Stimulated activated CD8-positive, alpha-beta memory T cell treated with anti-CD3 and anti-CD28 coated beads, Interleukin-2, amount 100 ng/mL, for 48 hours (primary cell): ENCODE measurements around the gene LYST.
"Not testable (repeated sequence)": the region's sequence is repeated elsewhere in the genome, so short reads cannot be mapped to it uniquely, and the experiment has no call there.

Source experiments
- DNase-seq, 2 donors: peaks; one replicate each; pipeline ENCODE4 v3.0.0-alpha.2; 2020; ENCODE audit warnings: low read depth in 2 of 2

Gene LYST, protein sequence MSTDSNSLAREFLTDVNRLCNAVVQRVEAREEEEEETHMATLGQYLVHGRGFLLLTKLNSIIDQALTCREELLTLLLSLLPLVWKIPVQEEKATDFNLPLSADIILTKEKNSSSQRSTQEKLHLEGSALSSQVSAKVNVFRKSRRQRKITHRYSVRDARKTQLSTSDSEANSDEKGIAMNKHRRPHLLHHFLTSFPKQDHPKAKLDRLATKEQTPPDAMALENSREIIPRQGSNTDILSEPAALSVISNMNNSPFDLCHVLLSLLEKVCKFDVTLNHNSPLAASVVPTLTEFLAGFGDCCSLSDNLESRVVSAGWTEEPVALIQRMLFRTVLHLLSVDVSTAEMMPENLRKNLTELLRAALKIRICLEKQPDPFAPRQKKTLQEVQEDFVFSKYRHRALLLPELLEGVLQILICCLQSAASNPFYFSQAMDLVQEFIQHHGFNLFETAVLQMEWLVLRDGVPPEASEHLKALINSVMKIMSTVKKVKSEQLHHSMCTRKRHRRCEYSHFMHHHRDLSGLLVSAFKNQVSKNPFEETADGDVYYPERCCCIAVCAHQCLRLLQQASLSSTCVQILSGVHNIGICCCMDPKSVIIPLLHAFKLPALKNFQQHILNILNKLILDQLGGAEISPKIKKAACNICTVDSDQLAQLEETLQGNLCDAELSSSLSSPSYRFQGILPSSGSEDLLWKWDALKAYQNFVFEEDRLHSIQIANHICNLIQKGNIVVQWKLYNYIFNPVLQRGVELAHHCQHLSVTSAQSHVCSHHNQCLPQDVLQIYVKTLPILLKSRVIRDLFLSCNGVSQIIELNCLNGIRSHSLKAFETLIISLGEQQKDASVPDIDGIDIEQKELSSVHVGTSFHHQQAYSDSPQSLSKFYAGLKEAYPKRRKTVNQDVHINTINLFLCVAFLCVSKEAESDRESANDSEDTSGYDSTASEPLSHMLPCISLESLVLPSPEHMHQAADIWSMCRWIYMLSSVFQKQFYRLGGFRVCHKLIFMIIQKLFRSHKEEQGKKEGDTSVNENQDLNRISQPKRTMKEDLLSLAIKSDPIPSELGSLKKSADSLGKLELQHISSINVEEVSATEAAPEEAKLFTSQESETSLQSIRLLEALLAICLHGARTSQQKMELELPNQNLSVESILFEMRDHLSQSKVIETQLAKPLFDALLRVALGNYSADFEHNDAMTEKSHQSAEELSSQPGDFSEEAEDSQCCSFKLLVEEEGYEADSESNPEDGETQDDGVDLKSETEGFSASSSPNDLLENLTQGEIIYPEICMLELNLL (N-terminal part only)

DNA sequence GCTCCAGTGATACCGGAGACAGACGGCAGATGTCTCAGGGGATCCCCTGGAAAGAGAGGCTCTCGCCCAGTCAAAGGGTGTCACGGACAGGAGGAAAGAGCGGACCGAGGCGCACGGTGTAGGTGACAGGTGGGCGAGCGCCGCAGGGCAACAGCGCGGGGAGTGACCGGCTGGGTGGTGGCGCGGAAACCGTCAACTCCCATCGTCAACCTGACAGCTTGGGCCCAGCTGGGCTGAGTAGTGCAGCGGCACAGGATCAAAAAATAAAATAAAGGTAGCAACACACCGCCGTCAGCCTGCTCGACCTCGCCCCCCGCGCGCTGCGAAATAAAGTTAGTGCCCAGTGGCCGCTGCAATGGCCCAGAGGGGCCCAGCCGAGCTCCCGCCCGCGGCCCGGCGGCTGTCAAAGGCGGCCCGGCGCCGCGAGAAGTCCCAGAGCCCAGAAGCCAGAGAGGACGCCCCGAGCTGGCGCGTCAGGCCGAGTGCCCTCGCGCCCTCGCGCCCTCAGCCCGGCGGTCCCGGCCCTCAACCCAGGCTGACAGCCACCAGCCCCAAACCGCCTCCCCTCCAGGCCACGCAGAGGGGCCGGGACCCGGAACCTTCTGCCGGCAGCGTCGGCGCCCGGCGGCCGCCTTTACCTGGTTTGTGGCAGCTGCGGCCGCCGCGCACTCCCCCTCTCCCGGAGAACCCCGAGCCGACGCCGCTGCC, at the start of gene LYST:
Gene LYST (minus strand): TSS at position 702 of the 708 bp plus-strand sequence. CDS start 36,489 bp downstream, outside the sequence.
- DNase-seq, result peak in 1 of 2 donors; percentile 34

DNA sequence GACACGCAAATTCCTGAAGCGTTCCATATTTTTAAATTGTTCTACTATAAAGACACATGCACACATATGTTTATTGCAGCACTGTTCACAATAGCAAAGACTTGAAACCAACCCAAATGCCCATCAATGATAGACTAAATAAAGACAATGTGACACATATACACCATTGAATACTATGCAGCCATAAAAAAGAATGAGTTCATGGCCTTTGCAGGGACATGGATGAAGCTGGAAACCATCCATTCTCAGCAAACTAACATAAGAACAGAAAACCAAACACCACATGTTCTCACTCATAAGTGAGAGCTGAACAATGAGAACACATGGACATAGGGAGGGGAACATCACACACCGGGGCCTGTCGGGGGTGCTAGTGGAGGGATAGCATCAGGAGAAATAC, 48.8 kb upstream of the LYST start:
- not testable (repeated sequence) for DNase-seq

DNA sequence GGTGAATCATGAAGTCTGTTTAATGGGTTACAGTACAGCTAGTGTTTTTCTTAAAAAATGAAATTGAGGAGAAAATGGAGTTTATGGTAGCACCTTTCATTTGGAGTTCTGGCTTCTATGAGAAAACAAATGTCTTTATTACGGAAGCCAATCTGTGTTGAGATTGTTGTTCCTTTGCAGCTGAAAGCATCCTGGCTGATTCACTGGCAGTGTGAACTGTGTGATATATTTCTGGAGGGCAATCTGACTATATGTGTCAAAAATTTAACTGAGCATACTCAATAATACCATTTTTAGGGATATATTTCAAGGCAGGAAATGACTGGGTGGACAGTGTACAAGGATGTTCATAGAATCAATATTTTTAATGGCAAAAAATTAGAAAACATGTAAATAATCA, 46.6 kb upstream of the LYST start:
- DNase-seq, result no peak

DNA sequence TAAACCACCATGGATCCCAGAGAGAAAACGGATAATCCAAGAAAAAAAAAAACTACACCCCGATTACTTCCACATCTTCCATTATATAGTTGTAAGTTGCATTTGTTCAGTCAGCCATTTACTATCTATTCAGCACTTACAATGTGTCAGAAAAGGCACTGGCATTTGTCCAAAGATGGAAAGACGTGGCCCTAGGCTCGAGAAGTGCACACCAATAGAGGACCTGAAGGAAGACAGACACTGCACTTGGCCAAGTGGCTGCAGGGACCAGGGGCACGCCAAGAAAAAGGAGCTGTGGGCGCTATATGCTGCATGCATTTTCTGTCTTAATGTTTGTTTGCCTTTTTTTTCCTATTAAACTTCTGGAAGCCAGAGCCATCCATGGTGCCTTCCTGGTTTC, 45.2 kb upstream of the LYST start:
- DNase-seq, result no peak

DNA sequence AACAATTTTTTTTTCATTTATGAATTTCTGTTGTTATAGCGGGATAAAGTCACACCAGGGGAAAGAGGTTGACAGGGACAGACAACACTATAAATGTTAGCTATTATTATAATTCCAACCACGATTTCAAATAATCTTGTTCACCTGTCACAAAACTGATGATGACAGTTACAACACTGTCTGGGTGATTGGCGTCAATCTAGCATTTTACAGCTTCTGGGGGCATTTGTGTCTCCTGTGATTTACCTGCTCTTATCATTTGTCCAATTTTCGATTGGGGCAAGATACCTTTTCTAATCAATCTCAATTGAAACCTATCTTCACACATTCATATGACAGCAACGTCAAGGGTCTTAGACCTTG, 44.6 kb upstream of the LYST start:
- no peak for DNase-seq

DNA sequence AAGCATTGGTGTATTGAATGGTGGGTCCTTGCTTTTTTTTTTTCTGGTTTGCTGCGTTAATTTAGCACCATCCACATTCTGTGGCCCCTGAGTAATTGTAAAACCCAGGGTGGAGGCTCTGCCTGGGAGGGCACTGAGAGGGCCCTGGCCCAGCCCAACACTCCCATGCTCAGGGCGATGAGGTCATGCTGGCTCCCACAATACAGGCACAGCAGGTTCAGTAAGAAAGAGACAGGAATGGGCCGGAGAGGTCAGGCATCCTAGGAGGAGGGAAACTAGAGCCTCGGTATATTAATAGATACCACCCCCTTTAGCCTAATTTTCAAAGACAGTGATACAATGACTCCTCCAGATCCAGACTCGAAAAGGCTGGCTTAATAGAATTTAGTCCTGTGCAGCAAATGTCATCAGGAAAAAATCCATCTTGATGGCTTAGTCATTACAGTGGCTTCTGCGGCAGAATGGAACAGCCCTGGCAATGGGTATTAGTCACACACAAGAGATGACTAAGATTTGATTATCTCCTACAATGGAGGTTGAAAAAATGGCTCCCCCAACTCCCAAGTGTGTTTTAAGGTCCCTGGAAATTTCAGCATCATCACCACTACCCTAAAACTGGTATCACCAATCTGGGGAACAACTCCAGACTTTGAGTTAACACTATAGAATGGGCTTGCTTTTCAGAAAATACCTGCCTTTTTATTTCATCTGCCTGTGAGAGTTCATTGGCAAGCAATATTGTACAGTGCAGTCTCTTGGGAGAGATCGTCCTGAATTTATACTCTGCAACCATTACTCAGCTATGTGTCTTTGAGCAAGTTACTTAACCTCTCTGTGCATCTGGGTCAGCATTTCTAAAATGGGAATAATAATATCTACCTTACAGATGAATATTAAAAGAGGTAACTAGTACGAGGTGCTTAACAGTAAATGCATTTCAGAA, 43.9 kb upstream of the LYST start:
- DNase-seq, result no peak

DNA sequence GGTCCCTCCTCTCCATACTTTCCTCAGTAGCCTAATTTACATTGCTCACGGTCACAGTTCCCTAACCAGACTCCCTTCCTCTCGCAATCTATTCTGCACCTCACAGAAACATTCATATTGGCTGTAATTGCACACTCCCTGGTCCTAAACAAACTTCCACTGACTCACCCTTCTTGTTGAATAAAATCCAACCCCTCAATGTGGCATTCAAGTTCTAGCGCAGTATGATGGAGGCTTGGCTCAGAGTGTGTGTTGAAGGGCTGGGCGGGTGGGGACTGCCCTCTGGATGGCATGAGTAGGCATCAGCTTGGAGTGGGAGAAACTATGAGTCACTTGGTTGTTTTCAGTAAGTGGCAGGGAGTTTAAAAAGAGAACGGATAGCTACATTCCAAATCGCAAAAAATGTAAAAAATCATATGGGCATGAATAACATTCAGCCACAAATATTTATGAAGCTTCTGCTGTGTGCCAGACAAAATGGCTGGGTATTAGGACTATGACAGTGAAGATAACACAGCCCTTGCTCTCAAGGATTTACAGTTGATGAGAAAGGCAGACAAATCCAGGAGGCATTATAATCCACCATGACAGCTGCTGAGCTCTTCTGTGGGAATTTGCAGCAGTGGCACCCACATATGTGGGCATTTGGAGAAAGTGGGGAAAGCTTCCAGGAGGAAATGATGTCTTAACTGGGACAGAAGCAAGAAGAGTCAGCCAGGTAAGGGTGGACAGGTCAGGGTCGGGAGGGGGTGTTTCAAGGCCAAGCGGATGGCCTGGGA, 42.2 kb upstream of the LYST start:
- no peak for DNase-seq

DNA sequence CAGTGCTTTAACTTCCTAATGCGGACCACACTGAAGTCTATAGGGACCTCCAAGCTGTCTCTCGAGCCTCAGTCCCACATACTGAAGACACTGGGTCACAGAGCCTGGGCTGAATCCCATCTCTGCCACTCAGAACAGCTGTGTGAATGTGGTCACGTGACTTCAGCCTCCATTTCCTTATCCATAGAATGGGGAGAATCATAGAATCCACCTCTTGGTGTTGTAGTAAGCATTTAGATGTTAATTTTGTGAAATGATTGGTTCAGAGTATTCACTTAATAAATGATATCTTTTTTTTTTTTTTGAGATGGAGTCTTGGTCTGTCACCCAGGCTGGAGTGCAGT, 41.2 kb upstream of the LYST start:
- DNase-seq, result no peak

DNA sequence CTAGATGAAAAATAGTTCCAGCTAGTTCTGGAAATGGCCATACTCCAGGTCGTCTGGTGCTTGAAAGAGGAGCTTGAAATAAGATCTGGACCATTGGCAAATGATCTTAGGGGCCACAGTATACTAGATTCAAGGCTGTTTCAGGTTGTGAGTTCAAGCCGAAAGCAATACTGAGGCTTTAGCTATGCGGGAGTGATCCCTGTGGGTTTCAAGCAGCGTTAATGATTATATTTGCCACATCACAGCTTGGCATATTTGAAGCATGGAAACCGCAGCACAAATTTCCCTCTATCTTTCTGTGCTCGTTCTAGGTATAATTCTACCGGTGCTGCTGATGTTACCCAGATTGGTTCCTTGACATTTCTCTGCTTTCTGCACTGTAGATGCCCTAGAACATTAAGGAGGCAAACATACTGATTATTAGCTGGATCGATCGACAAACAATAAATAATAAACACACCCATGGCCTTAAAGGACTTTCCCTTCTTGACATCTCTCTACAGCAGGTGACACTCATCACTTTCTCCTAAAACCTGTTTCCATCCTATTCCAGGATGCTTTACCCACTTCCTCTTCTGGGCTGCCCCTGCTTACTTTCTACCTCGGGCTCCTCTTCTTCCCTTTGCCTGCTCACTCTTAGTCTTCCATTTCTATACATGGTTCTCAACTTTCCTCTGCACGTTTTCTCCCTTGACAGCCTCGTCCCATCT, 40.6 kb upstream of the LYST start:
- no peak for DNase-seq

DNA sequence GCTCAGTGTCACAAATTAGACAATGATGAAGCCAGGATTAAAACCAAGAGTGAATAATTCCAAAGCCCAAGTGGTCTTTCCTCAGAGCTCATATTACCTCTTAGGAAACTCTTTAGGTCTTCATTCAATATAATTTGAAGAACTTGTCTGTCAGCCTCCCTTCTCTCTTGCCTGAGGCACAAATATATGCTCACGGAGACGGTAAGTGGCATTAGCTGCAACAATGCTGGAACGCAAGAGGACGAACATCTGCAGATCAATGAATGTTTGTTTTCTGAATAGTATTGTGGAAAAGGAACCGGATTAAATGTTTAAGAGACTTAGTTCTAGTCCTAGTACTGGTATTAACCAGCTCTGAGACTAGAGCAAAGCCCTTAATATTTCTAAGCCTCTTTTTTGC, 39.7 kb upstream of the LYST start:
- no peak for DNase-seq

DNA sequence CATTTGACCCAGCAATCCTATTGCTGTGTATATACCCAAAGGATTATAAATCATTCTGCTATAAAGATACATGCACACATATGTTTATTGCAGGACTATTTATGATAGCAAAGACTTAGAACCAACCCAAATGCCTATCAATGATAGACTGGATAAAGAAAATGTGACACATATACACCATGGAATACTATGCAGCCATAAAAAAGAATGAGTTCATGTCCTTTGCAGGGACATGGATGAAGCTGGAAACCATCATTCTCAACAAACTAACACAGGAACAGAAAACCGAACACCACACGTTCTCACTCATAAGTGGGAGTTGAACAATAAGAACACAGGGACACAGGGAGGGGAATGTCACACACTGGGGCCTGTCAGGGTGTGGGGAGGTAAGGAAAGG, 37.1 kb upstream of the LYST start:
- DNase-seq, result not testable (repeated sequence)

DNA sequence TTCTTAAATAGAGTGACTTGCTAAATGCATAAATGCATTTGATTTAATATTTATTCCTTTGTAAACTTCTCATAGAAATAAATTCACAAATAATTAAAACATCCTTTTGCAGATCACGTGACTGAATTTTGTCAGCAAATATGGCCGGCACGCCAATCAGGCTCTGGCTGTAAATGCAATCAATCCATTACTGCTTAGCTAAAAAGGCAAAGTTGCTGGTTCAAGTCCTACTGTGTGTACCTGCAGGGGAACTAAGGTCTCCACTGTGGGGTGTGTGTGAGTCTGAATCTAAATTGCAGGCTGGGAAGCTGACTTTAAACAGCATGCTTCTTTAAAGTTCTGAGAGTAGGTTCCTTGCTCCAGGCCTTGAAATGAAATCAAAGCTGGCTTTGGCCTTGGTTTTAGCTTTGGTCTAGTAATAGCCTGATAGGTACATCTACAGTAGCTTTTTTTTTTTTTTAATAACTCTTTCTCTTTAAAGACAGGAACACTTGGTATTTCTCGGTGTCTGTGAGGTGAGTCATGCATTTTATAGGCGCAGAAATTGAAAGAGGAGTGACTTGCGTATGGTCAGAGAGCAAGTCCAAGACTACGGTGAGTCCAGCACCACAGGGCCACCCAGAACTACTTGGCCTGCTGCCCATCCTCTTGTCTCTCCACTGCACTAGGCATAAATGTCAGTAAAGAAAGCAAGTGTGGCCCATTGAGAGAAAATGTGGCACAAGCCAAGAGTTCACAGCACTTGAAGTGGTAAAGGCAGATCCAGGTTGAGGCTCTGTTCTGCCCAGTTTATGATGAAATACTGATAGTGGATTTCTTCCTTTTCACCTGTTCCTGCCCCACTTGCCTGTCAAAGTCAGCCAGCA, 36.2 kb upstream of the LYST start:
- DNase-seq, result no peak

DNA sequence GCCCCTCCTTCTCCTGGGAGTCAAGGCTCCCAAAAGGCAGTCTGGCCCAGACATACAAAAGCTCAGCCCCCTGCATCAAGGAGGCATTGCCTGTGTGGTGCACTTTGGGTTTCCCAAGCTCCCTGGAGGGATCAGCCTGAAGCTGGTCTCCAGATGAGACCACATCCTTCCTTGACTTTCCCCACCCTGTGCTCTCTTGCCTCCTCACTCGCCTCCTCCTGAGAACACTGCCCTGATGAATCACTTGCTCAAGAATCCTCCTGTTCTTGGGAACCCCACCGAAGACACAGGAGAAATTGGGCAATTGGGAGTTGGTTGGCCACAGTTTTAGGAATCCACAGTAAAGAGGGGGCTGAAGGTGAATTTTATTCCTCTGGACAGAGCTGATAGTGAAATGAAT, 34.8 kb upstream of the LYST start:
- no peak for DNase-seq

DNA sequence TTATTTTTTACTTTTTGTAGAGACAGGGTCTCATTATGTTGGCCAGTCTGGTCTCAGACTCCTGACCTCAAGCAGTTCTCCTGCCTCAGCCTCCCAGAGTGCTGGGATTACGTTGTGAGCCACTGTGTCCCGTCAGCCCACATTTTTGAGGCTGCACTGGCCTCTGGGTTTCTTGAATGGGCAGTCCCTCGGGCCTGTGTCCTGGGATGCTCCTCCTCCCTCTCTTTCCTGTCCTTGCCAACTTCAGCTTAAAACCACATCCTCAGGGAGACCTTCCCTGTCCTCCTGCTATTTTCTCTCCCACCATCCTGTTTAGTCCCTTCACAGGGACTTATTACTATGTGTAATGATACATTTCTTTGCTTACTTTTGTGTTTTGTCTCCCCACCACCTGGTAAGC, 31.4 kb upstream of the LYST start:
- DNase-seq, result no peak

DNA sequence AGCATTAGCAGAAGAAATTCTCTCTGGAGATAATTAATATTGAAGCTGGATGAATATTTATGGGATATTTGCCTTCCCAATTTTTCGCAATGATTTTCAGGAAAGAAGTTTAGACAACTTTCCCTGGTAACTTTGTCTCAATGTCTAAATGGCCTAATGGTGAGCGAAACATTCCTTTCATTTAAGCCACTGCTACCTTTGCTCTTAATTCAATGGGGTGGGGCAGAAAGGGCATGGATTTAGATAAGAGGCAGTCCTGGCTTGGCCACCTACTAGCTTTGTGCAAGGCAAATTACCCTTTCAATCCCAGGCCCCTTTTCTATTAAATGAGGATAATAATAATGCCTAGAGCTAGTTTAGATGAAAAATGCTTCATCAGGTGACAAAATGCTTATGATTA, 27.1 kb upstream of the LYST start:
- no peak for DNase-seq

DNA sequence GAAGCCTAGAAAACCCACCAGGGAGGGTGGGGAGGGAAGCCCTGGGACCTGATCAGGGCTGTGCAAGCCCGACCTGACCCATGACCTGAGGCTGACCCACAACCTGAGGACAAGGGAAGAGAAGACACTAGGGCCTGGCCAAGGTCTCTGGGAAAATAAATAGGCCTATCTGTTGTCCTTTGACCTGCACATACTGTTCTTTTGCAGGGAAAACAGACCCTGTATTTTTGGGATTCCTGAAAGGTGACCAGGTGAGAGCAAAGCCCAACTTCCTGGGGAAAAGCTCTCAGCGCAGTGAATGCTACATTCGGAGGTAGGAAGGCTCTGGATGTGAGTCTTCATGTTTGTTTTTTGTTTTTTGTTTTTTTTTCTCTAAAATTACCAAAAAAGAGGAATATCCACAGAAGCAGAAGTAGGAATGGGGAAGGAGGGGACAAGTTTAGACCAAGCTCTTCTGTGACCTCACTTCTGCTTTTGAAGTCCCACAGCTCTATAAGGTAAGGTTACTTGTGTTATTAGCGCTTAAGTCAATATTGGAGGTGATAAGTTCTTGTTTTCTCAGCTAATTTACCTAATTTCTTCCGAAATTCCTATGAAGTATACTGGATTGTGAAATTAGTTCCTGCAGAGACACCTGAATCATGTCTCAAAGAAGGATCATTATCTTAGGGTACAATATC, 26.2 kb upstream of the LYST start:
- no peak for DNase-seq

DNA sequence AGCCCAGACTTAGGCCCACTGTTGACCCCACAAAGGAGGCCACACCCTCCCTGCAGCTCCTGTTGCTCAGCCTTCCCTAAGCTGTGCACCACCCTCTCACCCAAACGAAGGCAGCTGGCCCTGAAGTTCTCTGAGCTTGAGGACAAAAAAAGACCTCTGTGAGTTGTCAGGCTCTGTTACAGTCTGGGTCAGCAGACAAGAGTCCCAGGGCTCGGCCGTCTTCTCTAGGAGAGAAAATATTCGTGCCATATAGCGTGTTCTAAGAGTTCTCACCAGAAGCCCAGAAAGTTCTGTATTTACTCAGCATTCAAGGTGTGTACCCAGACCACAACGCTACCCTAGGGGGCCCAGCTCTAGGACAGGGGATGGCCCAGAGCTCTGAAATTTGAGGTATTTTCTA, 25.5 kb upstream of the LYST start:
- DNase-seq, result no peak
